ENCODE results near the gene EPRS1.

Gene EPRS1

DNA sequence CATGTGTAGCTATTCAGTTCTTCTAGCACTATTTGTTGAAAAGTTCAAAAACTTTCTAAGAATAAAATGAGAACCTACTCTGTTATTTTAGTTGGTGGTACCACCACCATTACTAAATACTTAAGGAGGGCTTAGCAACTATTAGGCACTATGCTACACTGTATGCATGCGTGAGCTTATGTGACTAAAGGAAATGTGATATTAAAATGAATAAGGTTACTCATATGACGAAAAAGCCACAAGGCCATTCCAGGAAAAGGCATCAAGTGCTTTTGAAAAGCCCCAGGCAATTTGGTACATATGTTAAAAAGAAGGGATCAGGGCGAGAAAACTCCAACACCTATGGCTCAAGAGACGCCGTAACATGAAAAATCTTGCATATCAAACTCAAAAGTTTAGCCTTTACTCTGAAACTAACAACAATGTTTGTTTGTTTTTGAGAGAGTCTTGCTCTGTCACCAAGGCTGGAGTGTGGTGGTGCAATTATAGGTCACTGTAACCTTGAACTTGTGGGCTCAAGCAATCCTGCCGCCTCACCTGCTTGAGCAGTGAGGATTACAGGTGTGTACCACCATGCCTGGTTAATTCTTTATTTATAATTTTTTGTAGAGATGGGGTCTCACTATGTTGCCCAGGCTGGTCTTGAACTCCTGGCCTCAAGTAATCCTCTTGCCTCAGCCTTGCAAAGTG lies 42.5 kb downstream of the EPRS1 start:
- Mint-ChIP-seq H3K9me3 (no peaks in the 10 kb centered on the region), H3K4me3 (no peak overlapping the region), H3K27me3 (no peaks in the 10 kb centered on the region), H3K4me1 (peaks cover 6% of the 10 kb centered on the region), H3K27ac (no peak overlapping the region)
- no peak for DNase-seq
- ATAC-seq: no peak

DNA sequence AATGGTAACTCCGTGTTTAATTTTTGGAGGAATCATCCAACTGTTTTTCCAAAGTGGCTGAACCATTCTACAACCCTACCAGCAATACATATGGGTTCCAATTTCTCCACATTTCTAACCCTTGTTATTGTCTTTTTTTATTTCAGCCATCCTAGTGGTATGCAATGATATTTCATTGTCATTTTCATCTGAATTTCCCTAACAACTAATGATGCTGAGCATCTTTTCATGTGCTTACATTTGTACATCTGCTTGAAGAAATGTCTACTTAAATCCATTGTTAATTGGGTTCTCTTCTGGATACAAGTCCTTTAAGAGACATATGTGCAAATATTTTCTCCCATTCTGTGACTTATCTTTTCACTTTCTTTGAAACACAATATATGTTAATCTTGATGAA lies 43.3 kb downstream of the EPRS1 start:
- Mint-ChIP-seq H3K9me3 (no peaks in the 10 kb centered on the region), H3K27ac (no peak overlapping the region), H3K27me3 (no peaks in the 10 kb centered on the region), H3K4me1 (peaks cover 6% of the 10 kb centered on the region), H3K4me3 (no peak overlapping the region)
- ATAC-seq (no peak), DNase-seq (no peak)

DNA sequence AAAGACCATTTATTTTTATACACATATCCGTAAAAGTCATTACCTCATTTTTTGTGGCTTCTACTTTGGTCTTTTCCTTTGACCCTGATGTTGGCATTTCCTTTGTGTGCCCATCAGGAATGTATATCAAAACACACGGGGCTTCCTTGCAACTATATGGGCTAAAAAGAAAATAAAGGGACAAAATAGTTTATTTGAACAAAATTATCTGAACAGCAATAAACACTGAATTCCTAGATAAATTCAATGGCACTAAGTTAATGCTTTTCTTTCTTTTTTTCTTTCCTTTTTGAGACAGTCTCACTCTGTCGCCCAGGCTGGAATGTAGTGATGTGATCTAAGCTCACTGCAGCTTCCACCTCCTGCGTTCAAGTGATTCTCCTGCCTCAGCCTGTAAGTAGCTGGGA lies 45.2 kb downstream of the EPRS1 start:
- Mint-ChIP-seq H3K9me3 (no peaks in the 10 kb centered on the region), H3K27me3 (no peaks in the 10 kb centered on the region), H3K4me1 (peaks cover 6% of the 10 kb centered on the region), H3K27ac (no peak overlapping the region), H3K4me3 (no peak overlapping the region)
- no peak for ATAC-seq
- no peak for DNase-seq

DNA sequence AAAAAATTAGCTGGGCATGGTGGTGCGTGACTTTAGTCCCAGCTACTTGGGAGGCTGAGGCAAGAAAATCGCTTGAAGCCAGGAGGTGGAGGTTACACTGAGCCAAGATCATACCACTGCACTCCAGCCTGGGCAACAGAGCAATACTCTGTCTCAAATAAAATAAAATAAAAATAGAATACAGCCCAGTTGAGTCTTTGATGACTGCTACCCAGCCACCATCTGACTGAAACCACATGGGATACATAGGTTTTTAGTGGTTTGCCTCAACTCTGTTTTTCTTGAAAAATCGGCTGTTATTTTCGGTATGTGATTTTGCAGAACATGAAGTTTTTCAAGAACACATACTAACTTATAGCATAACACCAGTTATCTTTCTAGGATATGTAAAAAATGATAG lies 46.5 kb downstream of the EPRS1 start:
- Mint-ChIP-seq H3K27me3 (no peaks in the 10 kb centered on the region), H3K27ac (no peak overlapping the region), H3K9me3 (no peaks in the 10 kb centered on the region), H3K4me1 (peaks cover 6% of the 10 kb centered on the region), H3K4me3 (no peak overlapping the region)
- no peak for ATAC-seq
- no peak for DNase-seq

Measured in stimulated activated naive CD8-positive, alpha-beta T cell treated with anti-CD3 and anti-CD28 coated beads, Interleukin-15, amount 100 ng/mL, for 72 hours (primary cell).